ENCODE data around the gene NOP16.

GRCh38 chr5:176386491-176386890 lies 1.9 kb downstream of the NOP16 start:
- no peak for TF ChIP-seq CTCF (IDR thresholded peaks at IDR 0.05)
- TF ChIP-seq POLR2A (IDR thresholded peaks at IDR 0.05), result no peak
- TF ChIP-seq POLR2AphosphoS5 (IDR thresholded peaks at IDR 0.05), result no peak
